DMS 273 (cell line): Measurements from ENCODE around the gene RP9.

Source experiments
- DNase-seq: peaks from one replicate; lab custom pipeline; 2025; ENCODE audit not compliant: unreplicated experiment; lab: John Stamatoyannopoulos, UW

RP9 gene

GRCh38 chr7:33109005-33109757 is at the start of gene RP9:
RP9 (minus strand) TSS chr7:33109404; CDS start chr7:33109372, 32 bp downstream.
- peak; percentile 95 for DNase-seq

GRCh38 chr7:33157781-33158180 is 48.6 kb upstream of the RP9 start:
- no peak for DNase-seq

- no peak for DNase-seq
These were observed 48.1 kb upstream of the RP9 start for GRCh38 chr7:33157311-33157710.

- DNase-seq = no peak
These were observed 47.2 kb upstream of the RP9 start for GRCh38 chr7:33156441-33156840.

GRCh38 chr7:33155811-33156210 is 46.6 kb upstream of the RP9 start:
- no peak for DNase-seq

- no peak for DNase-seq
These were observed 42.9 kb upstream of the RP9 start for GRCh38 chr7:33152087-33152486.

GRCh38 chr7:33145156-33145555 is 36.0 kb upstream of the RP9 start:
- DNase-seq = no peak

GRCh38 chr7:33143996-33144718 is 35.0 kb upstream of the RP9 start:
- no peak for DNase-seq

- no peak for DNase-seq
These were observed 33.4 kb upstream of the RP9 start for GRCh38 chr7:33142585-33142984.

- no peak for DNase-seq
These were observed 27.9 kb upstream of the RP9 start for GRCh38 chr7:33137103-33137502.

- DNase-seq = peak; percentile 31
These were observed 21.0 kb upstream of the RP9 start for GRCh38 chr7:33130184-33130583.

GRCh38 chr7:33129806-33130153 is 20.6 kb upstream of the RP9 start:
- peak; percentile 66 for DNase-seq

GRCh38 chr7:33128990-33129805 is 20.0 kb upstream of the RP9 start, which contains the start of gene BBS9:
BBS9 (plus strand) TSS chr7:33129564; CDS start chr7:33146253, 16,689 bp downstream.
- DNase-seq = peak; percentile 99

- no peak for DNase-seq
These were observed 19.4 kb upstream of the RP9 start for GRCh38 chr7:33128631-33128989.

- DNase-seq = no peak
These were observed 17.9 kb upstream of the RP9 start for GRCh38 chr7:33127085-33127484.

GRCh38 chr7:33118383-33118782 is 9.2 kb upstream of the RP9 start:
- no peak for DNase-seq

GRCh38 chr7:33114976-33115375 is 5.8 kb upstream of the RP9 start:
- DNase-seq = no peak

GRCh38 chr7:33111614-33112013 is 2.4 kb upstream of the RP9 start:
- no peak for DNase-seq

GRCh38 chr7:33109758-33110238 is 594 bp upstream of the RP9 start:
- DNase-seq = peak; percentile 40

GRCh38 chr7:33108554-33109004 is 625 bp downstream of the RP9 start:
- peak; percentile 79 for DNase-seq
